NT2/D1 (cell line): ENCODE results near the gene GP1BB.
"Not testable (repeated sequence)": the region's sequence is repeated elsewhere in the genome, so short reads cannot be mapped to it uniquely, and the experiment has no call there.

Experiments used
- DNase-seq: peaks from one replicate; pipeline ENCODE4 v3.0.0-alpha.2; 2011; ENCODE audit warnings: low read depth, low spot score
- H3K27me3 ChIP-seq: 2 replicates; pipeline ENCODE4 v1.6.0; 2011; ENCODE audit warnings: mild to moderate bottlenecking; ENCODE audit not compliant: insufficient read length, insufficient read depth
- H3K36me3 ChIP-seq: 2 replicates; pipeline ENCODE4 v1.6.1; 2011; ENCODE audit warnings: mild to moderate bottlenecking, low read length, mixed read lengths; ENCODE audit not compliant: insufficient read depth, insufficient read length
- H3K4me1 ChIP-seq: 2 replicates; pipeline ENCODE4 v1.5.1; 2011; ENCODE audit not compliant: insufficient read depth, insufficient read length
- H3K4me3 ChIP-seq: 2 replicates; pipeline ENCODE4 v1.5.1; 2011; ENCODE audit warnings: low read depth; ENCODE audit not compliant: insufficient read length
- H3K9ac ChIP-seq: 2 replicates; pipeline ENCODE4 v1.6.0; 2011; ENCODE audit warnings: low read depth; ENCODE audit not compliant: insufficient read length
- H3K9me3 ChIP-seq: 2 replicates; pipeline ENCODE4 v1.5.1; 2011; ENCODE audit warnings: mild to moderate bottlenecking, low read length; ENCODE audit not compliant: insufficient read depth
- SUZ12 ChIP-seq: IDR thresholded peaks from 2 replicates; pipeline ENCODE4 v1.6.1; 2011; ENCODE audit not compliant: insufficient read length, insufficient read depth; ENCODE audit errors: extremely low read depth
- YY1 ChIP-seq: IDR thresholded peaks from 2 replicates; pipeline ENCODE4 v1.6.1; 2011; ENCODE audit not compliant: insufficient read length, insufficient read depth
- ZNF274 ChIP-seq: IDR thresholded peaks from 2 replicates; pipeline ENCODE4 v1.6.1; 2011; ENCODE audit warnings: mild to moderate bottlenecking, low read depth, low read length

Gene GP1BB

DNA sequence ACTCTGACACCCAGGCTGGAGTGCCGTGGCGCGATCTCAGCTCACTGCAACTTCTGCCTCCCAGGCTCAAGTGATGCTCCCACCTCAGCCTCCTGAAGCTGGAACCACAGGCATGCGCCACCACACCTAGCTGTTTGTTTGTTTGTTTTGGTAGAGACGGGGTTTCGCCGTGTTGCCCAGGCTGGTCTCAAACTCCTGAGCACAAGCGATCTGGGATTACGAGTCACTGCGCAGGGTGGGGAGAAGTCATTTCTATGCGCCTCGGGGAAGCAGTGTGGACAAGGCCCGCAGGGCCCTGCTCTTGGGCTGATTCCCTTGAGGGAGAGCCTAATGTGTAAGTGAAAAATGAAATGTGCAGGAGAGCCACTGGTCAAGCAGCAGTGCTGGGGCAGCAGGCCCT is 28.6 kb upstream of the GP1BB start:
- H3K9me3 ChIP-seq: no peaks in the 10 kb centered on the region
- H3K27me3 ChIP-seq: no peaks in the 10 kb centered on the region
- H3K4me3 ChIP-seq: no peak overlapping the region
- DNase-seq: no peak
- TF ChIP-seq YY1 (no peak), ZNF274 (no peak), SUZ12 (no peak)
- peaks cover 9% of the 10 kb centered on the region for H3K4me1 ChIP-seq
- no peaks in the 10 kb centered on the region for H3K36me3 ChIP-seq
- no peak overlapping the region for H3K9ac ChIP-seq

DNA sequence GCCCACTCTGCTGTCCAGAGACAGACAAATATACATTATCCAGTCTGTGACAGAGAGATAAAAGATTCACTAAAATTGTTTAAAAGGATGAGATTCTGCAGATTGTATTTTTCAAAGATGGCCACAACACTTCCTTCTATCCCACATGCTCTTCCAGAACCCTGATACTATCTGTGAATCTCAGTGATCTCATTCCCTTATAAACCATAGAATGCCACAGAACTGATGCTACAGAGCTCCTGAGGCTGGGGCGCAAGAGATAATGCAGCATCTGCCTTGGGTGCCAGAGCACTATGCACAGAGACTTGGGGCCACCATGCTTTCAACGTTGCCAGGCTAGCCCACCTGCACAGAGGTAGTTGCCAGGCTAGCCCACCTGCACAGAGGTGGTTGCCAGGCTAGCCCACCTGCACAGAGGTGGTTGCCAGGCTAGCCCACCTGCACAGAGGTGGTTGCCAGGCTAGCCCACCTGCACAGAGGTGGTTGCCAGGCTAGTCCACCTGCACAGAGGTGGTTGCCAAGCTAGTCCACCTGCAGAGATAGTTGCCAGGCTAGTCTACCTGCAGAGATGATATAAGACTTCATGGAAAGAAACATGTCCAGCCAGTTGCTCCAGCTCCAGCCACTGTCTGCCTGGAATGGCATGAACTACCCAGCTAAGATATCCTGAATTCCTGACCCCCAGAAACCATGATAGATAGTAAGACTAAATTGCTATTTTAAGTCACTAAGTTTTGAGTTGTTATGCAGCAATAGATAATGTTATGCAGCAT is 26.6 kb upstream of the GP1BB start:
- no peaks in the 10 kb centered on the region for H3K27me3 ChIP-seq
- H3K9me3 ChIP-seq: no peaks in the 10 kb centered on the region
- DNase-seq: no peak
- no peak overlapping the region for H3K9ac ChIP-seq
- TF ChIP-seq SUZ12 (no peak), YY1 (no peak), ZNF274 (no peak)
- H3K4me1 ChIP-seq: peaks cover 9% of the 10 kb centered on the region
- H3K4me3 ChIP-seq: no peak overlapping the region
- no peaks in the 10 kb centered on the region for H3K36me3 ChIP-seq

DNA sequence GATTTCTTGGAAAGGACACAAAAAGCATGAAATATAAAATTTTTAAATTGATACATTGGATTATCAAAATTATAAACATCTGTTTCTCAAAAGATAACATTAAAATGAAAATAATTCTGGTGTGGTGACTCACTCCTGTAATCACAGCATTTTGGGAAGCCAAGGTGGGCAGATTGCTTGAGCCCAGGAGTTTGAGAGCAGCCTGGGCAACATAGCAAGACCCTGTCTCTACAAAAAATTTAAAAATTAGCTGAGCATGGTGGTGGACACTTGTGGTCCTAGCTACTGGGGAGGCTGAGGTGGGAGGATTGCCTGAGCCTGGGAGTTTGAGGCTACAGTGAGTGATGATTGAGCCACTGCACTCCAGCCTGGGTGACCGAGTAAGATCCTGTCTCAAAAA is 25.5 kb upstream of the GP1BB start:
- H3K27me3 ChIP-seq, H3K36me3 ChIP-seq, DNase-seq, H3K4me1 ChIP-seq, H3K9ac ChIP-seq, H3K4me3 ChIP-seq, H3K9me3 ChIP-seq: not testable (repeated sequence)

DNA sequence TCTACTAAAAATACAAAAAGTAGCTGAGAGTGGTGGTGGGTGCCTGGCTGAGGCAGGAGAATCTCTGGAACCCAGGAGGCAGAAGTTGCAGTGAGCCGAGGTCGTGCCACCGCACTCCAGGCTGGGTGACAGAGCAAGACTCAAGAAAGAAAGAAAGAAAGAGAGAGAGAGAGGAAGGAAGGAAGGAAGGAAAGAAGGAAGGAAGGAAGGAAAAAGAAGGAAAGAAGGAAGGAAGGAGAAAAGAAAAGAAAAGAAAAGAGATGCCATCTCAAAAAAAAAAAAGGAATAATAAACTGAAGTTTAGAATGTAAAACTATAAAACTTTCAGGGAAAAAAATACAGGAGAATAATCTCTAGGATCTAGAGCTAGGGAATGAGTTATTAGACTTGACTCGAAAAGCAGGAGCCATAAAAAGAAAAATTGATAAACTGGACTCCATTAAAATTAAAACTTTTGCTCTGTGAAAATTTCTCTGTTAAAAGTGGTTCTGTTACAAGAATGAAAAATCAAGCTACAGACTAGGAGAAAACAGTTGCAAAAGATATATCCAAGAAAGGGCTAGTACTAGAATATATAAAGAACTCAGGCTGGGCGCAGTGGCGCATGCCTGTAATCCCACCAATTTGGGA is 22.4 kb upstream of the GP1BB start:
- no peak for DNase-seq
- Histone ChIP-seq H3K9me3 (no peaks in the 10 kb centered on the region), H3K4me3 (no peak overlapping the region), H3K9ac (no peak overlapping the region), H3K4me1 (peaks cover 18% of the 10 kb centered on the region), H3K36me3 (no peaks in the 10 kb centered on the region), H3K27me3 (no peaks in the 10 kb centered on the region)
- TF ChIP-seq SUZ12: no peak
- TF ChIP-seq ZNF274: no peak
- no peak for TF ChIP-seq YY1

DNA sequence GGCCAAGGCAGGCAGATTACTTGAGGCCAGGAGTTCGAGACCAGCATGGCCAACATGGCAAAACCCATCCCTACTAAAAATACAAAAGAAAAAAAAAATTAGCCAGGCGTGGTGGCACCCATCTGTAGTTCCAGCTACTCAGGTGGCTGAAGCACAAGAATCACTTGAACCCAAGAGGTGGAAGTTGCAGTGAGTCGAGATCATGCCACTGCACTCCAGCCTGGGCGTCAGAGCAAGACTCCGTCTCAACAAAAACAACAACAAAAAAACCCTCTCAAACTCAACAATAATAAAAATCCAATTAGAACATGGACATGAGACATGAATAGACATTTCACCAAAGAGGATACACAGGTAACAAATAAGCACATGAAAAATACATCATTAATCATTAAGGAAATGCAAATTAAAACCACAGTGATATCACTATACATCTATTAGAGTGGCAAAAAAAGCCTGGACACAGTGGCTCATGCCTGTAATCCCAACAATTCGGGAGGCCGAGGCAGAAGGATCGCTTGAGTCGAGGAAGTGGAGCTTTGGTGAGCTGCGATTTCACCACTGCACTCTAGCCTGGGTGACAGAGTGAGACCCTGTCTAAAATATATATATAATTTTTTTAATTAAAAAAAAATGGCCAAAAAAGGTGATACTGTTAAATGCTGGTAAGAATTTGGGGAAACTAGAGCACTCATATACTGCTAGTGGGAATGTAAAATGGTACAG is 21.8 kb upstream of the GP1BB start:
- no peak for DNase-seq

DNA sequence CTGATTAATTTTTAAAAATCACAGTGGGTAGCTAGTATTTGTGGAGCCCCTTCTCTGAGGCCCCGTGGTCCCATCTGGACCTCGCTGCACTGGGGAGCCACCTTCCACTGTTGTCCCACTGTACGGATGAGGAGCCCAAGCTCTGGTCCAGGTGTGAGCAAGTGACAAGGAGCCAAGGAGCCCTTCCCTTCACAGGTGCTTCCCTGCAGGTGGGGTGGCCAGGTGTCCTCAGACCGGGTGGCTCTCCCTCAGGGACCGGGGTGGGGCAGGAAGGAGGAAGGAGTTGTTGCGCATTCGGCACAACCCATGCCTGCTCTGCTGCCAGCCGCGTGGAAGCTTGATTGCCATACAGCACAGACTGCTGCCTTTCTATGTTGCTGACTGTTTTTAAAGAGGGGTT is 19.5 kb upstream of the GP1BB start:
- no peaks in the 10 kb centered on the region for H3K9me3 ChIP-seq
- no peaks in the 10 kb centered on the region for H3K36me3 ChIP-seq
- peaks cover 28% of the 10 kb centered on the region for H3K4me1 ChIP-seq
- H3K9ac ChIP-seq: no peak overlapping the region
- H3K27me3 ChIP-seq: peaks cover 12% of the 10 kb centered on the region
- TF ChIP-seq SUZ12 (no peak), YY1 (no peak)
- H3K4me3 ChIP-seq: no peak overlapping the region
- DNase-seq: no peak

More for the DNA sequence above, 21.8 kb upstream of the GP1BB start:
- H3K27me3 ChIP-seq: no peaks in the 10 kb centered on the region
- TF ChIP-seq SUZ12 (no peak), ZNF274 (no peak), YY1 (no peak)
- H3K9ac ChIP-seq: no peak overlapping the region
- H3K9me3 ChIP-seq: no peaks in the 10 kb centered on the region
- no peaks in the 10 kb centered on the region for H3K36me3 ChIP-seq
- peaks cover 15% of the 10 kb centered on the region for H3K4me1 ChIP-seq
- no peak overlapping the region for H3K4me3 ChIP-seq

DNA sequence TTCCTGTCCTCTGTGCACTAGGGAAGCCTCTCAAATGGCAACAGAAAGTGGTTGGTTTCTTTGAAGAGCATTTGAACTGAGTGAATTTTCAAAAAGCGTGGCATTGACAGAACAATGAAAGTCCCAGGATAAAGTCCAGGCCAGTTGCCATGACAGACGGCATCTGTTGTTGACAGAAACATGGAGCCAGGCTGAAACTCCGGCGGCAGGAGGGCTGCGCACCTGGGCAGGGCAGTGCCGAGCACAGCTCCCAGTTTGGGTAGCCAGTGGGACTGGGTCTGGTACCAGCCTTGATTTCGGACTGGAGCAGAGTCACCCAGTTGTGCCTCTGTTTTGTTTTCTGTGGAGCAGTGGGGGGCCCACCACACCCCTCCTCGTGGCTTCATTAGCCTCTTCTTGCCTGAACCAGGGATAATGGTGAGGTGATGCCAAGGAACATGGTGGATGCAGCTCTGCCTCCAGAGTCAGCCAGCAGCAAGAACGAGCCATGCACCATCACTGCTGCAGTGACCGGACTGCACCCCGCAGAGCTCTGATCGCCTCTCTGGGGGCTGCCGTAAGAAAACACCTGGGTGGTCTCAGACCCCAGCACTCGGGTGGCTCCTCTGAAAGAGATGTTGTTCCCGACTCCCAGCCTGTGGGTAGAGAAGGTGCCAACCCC is 18.9 kb upstream of the GP1BB start:
- no peak for DNase-seq
- H3K4me1 ChIP-seq: peaks cover 32% of the 10 kb centered on the region
- no peaks in the 10 kb centered on the region for H3K36me3 ChIP-seq
- peaks cover 12% of the 10 kb centered on the region for H3K27me3 ChIP-seq
- H3K9me3 ChIP-seq: no peaks in the 10 kb centered on the region
- H3K9ac ChIP-seq: no peak overlapping the region
- TF ChIP-seq SUZ12 (no peak), ZNF274 (no peak), YY1 (no peak)
- H3K4me3 ChIP-seq: no peak overlapping the region
